Measurements from ENCODE around the gene PTPN6. TPM values are rescaled to one million over a fixed set of nuclear protein-coding genes. Genes with fewer than 3 reads are reported as not detected.
A peak's percentile ranks its signal among the peaks of the same experiment; 100 is the strongest.

Gene PTPN6
- total and polyA plus RNA-seq, 2 of the 8 experiments (the other 6 are each of a cell fraction or from before 2014, with no cell fraction given), result 16.3 to 28.4 TPM

GRCh38 chr12:6928703-6929407, 22.3 kb upstream of the PTPN6 start:
- H3K23ac ChIP-seq (ENCODE audit: insufficient read length), result no peak overlapping the region
- peak overlapping the region; percentile 90 to 99 (median 92) for H3K4me3 ChIP-seq (ENCODE audit: extremely low read depth in 1 of 4, insufficient read depth in 2 of 4, low read depth in 3 of 4, low read length in 4 of 4)
- no peaks in the 10 kb centered on the region for H3K9me3 ChIP-seq (ENCODE audit: insufficient read depth in 2 of 2, low read depth in 1 of 2, low read length in 1 of 2)
- H3K79me1 ChIP-seq (ENCODE audit: low read depth, low read length), result peaks cover 13% of the 10 kb centered on the region
- FAIRE-seq (no peak), DNase-seq (ENCODE audit: low read depth in 1 of 2, low spot score in 2 of 2) (no peak)
- 0 out of 2 replicates have a peak overlapping the region, but pooled peaks have one; percentile 25 for H2BK20ac ChIP-seq (ENCODE audit: low read length)
- no peak overlapping the region for H2BK15ac ChIP-seq (ENCODE audit: low read length)
- H4K8ac ChIP-seq (ENCODE audit: extremely low read depth, insufficient read depth, low read length), result no peak overlapping the region
- no peak overlapping the region for H3K4ac ChIP-seq (replicated peaks; ENCODE audit: insufficient read length, low read depth, low read length)
- no peak overlapping the region for H2BK120ac ChIP-seq (replicated peaks; ENCODE audit: low read depth, low read length)
- CTCF ChIA-PET (ENCODE audit: partially characterized antibody), result interaction anchor here (0.6 to 20.2 kb wide), 7 partner anchors 9 to 216 kb away, joined by 3 to 253 read pairs (median 5); partner anchors contain the start of genes C12orf57, RNU7-1, SPSB2 and TPI1
- peaks cover 28% of the 10 kb centered on the region for H3K23me2 ChIP-seq (ENCODE audit: low read depth, low read length)
- H2AFZ ChIP-seq (ENCODE audit: low read length), result no peak overlapping the region
- no peak overlapping the region for H3K14ac ChIP-seq (ENCODE audit: insufficient read length)
- WGBS, 2 experiments (ENCODE audit: extremely low coverage in 1 of 2, insufficient coverage in 1 of 2, insufficient read length in 1 of 2, insufficient replicate concordance in 2 of 2, low coverage in 1 of 2, low lambda C conversion rate in 2 of 2, missing lambda C conversion rate in 1 of 2), result 10% methylated on average over 13 of the region's 19 CpGs; no CpG with 5 or more reads in 1 of the 2 experiments
- TF ChIP-seq USF2 (IDR thresholded peaks at IDR 0.05; ENCODE audit: low read length) (no peak), BACH1 (IDR thresholded peaks at IDR 0.05; ENCODE audit: low read length) (no peak), KDM5A (IDR thresholded peaks at IDR 0.05; ENCODE audit: low read length) (no peak), GTF2F1 (IDR thresholded peaks at IDR 0.05; ENCODE audit: borderline replicate concordance, low read depth, low read length) (no peak), HDAC2 (IDR thresholded peaks at IDR 0.05; ENCODE audit: borderline replicate concordance in 1 of 2, low read depth in 2 of 2, low read length in 2 of 2) (0 out of 4 replicates have a peak, but pooled peaks of 1 of the 2 experiments have one; percentile 44)
- peak overlapping the region; percentile 64 to 85 (median 69) for H3K9ac ChIP-seq (replicated peaks in 1 of 4; ENCODE audit: extremely low read depth in 1 of 4, low read depth in 3 of 4, low read length in 3 of 4)
- H3K27ac ChIP-seq (ENCODE audit: low read depth, low read length), result peak overlapping the region; percentile 15; the same call in 1 of the 2 replicates
- H3K36me3 ChIP-seq (ENCODE audit: control insufficient read depth in 2 of 4, insufficient read depth in 4 of 4, low read length in 3 of 4), result peaks cover 0 to 9% (median 5%) of the 10 kb centered on the region in 4 experiments; a peak in 7 of 8 replicates
- H3K27me3 ChIP-seq (replicated peaks in 1 of 4; ENCODE audit: control insufficient read depth in 3 of 4, extremely low read depth in 1 of 4, insufficient read depth in 3 of 4, low read length in 3 of 4), result no peaks in the 10 kb centered on the region
- peak overlapping the region; percentile 3 for H4K5ac ChIP-seq (ENCODE audit: insufficient read length, low read depth, low read length)
- H2AK5ac ChIP-seq (ENCODE audit: low read depth, low read length), result no peak overlapping the region
- H2BK12ac ChIP-seq (ENCODE audit: low read depth, low read length), result peak overlapping the region; percentile 75; the same call in 1 of the 2 replicates
- POLR2A ChIA-PET (ENCODE audit: partially characterized antibody), result interaction anchor here (0.8 to 44.0 kb wide), 8 partner anchors 13 to 393 kb away, joined by 3 to 1596 read pairs (median 115); partner anchors contain the start of genes C12orf57, EMG1, ENO2 and GNB3
- H3K4me2 ChIP-seq (ENCODE audit: insufficient read depth in 1 of 2, low read depth in 2 of 2, low read length in 2 of 2), result peak overlapping the region; percentile 84 to 90
- H2BK5ac ChIP-seq (ENCODE audit: low read depth, low read length), result peak overlapping the region; percentile 71
- H3K79me2 ChIP-seq (ENCODE audit: control insufficient read depth in 1 of 2, insufficient read depth in 2 of 2, low read length in 2 of 2), result peaks cover 27 to 39% of the 10 kb centered on the region in 2 experiments
- peak overlapping the region; percentile 65 for H3K56ac ChIP-seq (replicated peaks; ENCODE audit: insufficient read length, low read depth, low read length)
- no peak overlapping the region for H4K91ac ChIP-seq (replicated peaks; ENCODE audit: insufficient read length, low read length)
- H4K20me1 ChIP-seq (replicated peaks in 1 of 2; ENCODE audit: control insufficient read depth in 1 of 2, insufficient read depth in 2 of 2, low read length in 2 of 2), result peaks cover 17 to 23% of the 10 kb centered on the region in 2 experiments
- peaks cover 13 to 31% (median 17%) of the 10 kb centered on the region in 4 experiments for H3K4me1 ChIP-seq (replicated peaks in 1 of 4; ENCODE audit: control insufficient read depth in 3 of 4, insufficient read depth in 4 of 4, low read length in 3 of 4)
- H3K18ac ChIP-seq (ENCODE audit: extremely low read depth, low read length), result peak overlapping the region; percentile 51
